GM23338 (cell line): ENCODE data around the gene TMEM245. TPM values are rescaled to one million over a fixed set of nuclear protein-coding genes. Genes with fewer than 3 reads are reported as not detected.

Experiments used
- ATAC-seq: fragments of 200-7000 bp; cut with Tn5 transposase; 3 replicates; pipeline ENCODE4 v1.9.1; 2020
- DNase-seq: peaks from one replicate; pipeline ENCODE4 v3.0.0-alpha.2; 2015; ENCODE audit warnings: low spot score
- H2AFZ ChIP-seq: fragments of 200-600 bp; sonication (generic); 2 replicates; pipeline ENCODE4 v1.8.0; 2016; ENCODE audit warnings: antibody characterized with exemption, mild to moderate bottlenecking, moderate library complexity
- H3F3A ChIP-seq: fragments of 200-600 bp; sonication (generic); replicated peaks from 2 replicates; pipeline ENCODE4 v1.8.0; 2017; ENCODE audit warnings: antibody characterized with exemption, mixed run types, low read depth
- H3K27ac ChIP-seq: fragments of 200-600 bp; sonication (generic); 2 replicates; pipeline ENCODE4 v1.6.1; 2016; ENCODE audit warnings: low read depth
- H3K27me3 ChIP-seq: fragments of 200-600 bp; sonication (generic); 2 replicates; pipeline ENCODE4 v1.8.0; 2016; ENCODE audit warnings: mild to moderate bottlenecking, mixed run types, moderate library complexity; ENCODE audit not compliant: insufficient read depth
- H3K36me3 ChIP-seq: fragments of 200-600 bp; sonication (generic); 2 replicates; pipeline ENCODE4 v1.8.0; 2016; ENCODE audit warnings: mild to moderate bottlenecking; ENCODE audit not compliant: insufficient read depth
- H3K4me1 ChIP-seq: fragments of 200-600 bp; sonication (generic); 2 replicates; pipeline ENCODE4 v1.8.0; 2016; ENCODE audit warnings: mild to moderate bottlenecking, moderate library complexity; ENCODE audit not compliant: insufficient read depth
- H3K4me2 ChIP-seq: fragments of 200-600 bp; sonication (generic); 2 replicates; pipeline ENCODE4 v1.7.1; 2017; ENCODE audit warnings: mixed run types
- H3K4me3 ChIP-seq: fragments of 200-600 bp; sonication (generic); 2 replicates; pipeline ENCODE4 v1.6.1; 2016; ENCODE audit warnings: mixed run types
- H3K79me2 ChIP-seq: fragments of 200-600 bp; sonication (generic); replicated peaks from 2 replicates; pipeline ENCODE4 v1.8.0; 2017; ENCODE audit warnings: mild to moderate bottlenecking; ENCODE audit not compliant: insufficient read depth
- H3K9me2 ChIP-seq: fragments of 200-600 bp; sonication (generic); 2 replicates; pipeline ENCODE4 v1.8.0; 2017; ENCODE audit not compliant: insufficient read depth
- H4K20me1 ChIP-seq: fragments of 200-600 bp; sonication (generic); replicated peaks from 2 replicates; pipeline ENCODE4 v1.8.0; 2017; ENCODE audit warnings: mild to moderate bottlenecking; ENCODE audit not compliant: insufficient read depth
- H3K27ac Mint-ChIP-seq: 2 replicates; pipeline ENCODE4 v1.8.0; 2020; ENCODE audit warnings: inconsistent platforms, mild to moderate bottlenecking, moderate library complexity, mixed read lengths
- H3K27me3 Mint-ChIP-seq: 3 replicates; pipeline ENCODE4 v1.8.0; 2022; ENCODE audit warnings: low read depth, mild to moderate bottlenecking, moderate library complexity, mixed read lengths, inconsistent platforms; ENCODE audit not compliant: insufficient read depth, poor library complexity
- H3K36me3 Mint-ChIP-seq: 3 replicates; pipeline ENCODE4 v1.8.0; 2021; ENCODE audit warnings: low read depth, mild to moderate bottlenecking, inconsistent platforms, moderate library complexity, mixed read lengths
- H3K4me1 Mint-ChIP-seq: 3 replicates; pipeline ENCODE4 v1.8.0; 2020; ENCODE audit warnings: mild to moderate bottlenecking, inconsistent platforms, mixed read lengths
- H3K4me3 Mint-ChIP-seq: 3 replicates; pipeline ENCODE4 v1.8.0; 2021; ENCODE audit warnings: moderate library complexity, mild to moderate bottlenecking, inconsistent platforms, mixed read lengths
- H3K9me3 Mint-ChIP-seq: 3 replicates; pipeline ENCODE4 v1.8.0; 2020; ENCODE audit warnings: moderate library complexity, mild to moderate bottlenecking, inconsistent platforms, mixed read lengths
- CREB1 ChIP-seq: fragments of 250-450 bp; sonication (Bioruptor Pico); IDR thresholded peaks from 2 replicates; pipeline ENCODE4 v1.5.0; 2020; ENCODE audit warnings: low read depth, mild to moderate bottlenecking, moderate library complexity
- CTCF ChIP-seq, 2 experiments: fragments of 200-600 bp in 1 of 2; sonication (generic) in 1 of 2; conservative IDR thresholded peaks; 2 replicates each; pipeline versions ENCODE4 v1.5.1 to v1.6.1; 2016 to 2017; ENCODE audit warnings: antibody characterized with exemption in 2 of 2, low read depth in 2 of 2, mild to moderate bottlenecking in 2 of 2, moderate library complexity in 1 of 2
- ETS1 ChIP-seq: IDR thresholded peaks from 2 replicates; pipeline ENCODE4 v1.6.1; 2016; ENCODE audit warnings: antibody characterized with exemption
- EZH2 ChIP-seq: fragments of 200-600 bp; sonication (generic); IDR thresholded peaks from one replicate; pipeline ENCODE4 v1.8.0; 2017; ENCODE audit warnings: antibody characterized with exemption, mild to moderate bottlenecking, low read depth; ENCODE audit not compliant: unreplicated experiment
- JUNB ChIP-seq: IDR thresholded peaks from one replicate; pipeline ENCODE4 v1.6.1; 2016; ENCODE audit warnings: antibody characterized with exemption; ENCODE audit not compliant: unreplicated experiment
- NANOG ChIP-seq: IDR thresholded peaks from 2 replicates; pipeline ENCODE4 v1.6.1; 2016; ENCODE audit warnings: antibody characterized with exemption, borderline replicate concordance
- POLR2AphosphoS5 ChIP-seq: IDR thresholded peaks from 2 replicates; pipeline ENCODE4 v1.6.1; 2016; ENCODE audit warnings: antibody characterized with exemption, low read depth
- STAT1 ChIP-seq: IDR thresholded peaks from one replicate; pipeline ENCODE4 v1.6.1; 2016; ENCODE audit warnings: antibody characterized with exemption; ENCODE audit not compliant: unreplicated experiment
- ZNF114 ChIP-seq: fragments of 250-450 bp; sonication (Bioruptor Pico); IDR thresholded peaks from 2 replicates; pipeline ENCODE4 v1.5.0; 2020; ENCODE audit warnings: mild to moderate bottlenecking, moderate library complexity
- ZNF331 ChIP-seq: fragments of 250-450 bp; sonication (Bioruptor Pico); IDR thresholded peaks from 2 replicates; pipeline ENCODE4 v1.5.0; 2020; ENCODE audit warnings: low read depth, mild to moderate bottlenecking, moderate library complexity
- polyA plus RNA-seq: library from polyadenylated mRNA; unstranded; fragments of >200 nt; fragmentation: Nextera tagmentation; extraction: Ambion mirVana; gene quantifications from 2 replicates; pipeline ENCODE4 v1.2.1, GENCODE V29; 2016
- total RNA-seq: library from RNA; depleted of rRNA; stranded (reverse); fragments of >200 nt; shearing (Covaris generic); gene quantifications from 2 replicates; pipeline ENCODE4 v1.2.3, GENCODE V29; 2014
- TF ChIP-seq, protein P1 (sequence below): fragments of 250-450 bp; sonication (Bioruptor Pico); IDR thresholded peaks from 2 replicates; pipeline ENCODE4 v1.5.0; 2020; ENCODE audit warnings: mild to moderate bottlenecking, moderate library complexity

TMEM245 gene
- total and polyA plus RNA-seq, 2 experiments from 2014 or later, result 17.3 to 64.1 TPM

GRCh38 chr9:109020113-109020512, 99.6 kb downstream of the TMEM245 start (continued):
- no peak for TF ChIP-seq CTCF (conservative IDR thresholded peaks at IDR 0.05; ENCODE audit: low read depth in 2 of 2)
- no peak for TF ChIP-seq NANOG
- TF ChIP-seq POLR2AphosphoS5, result no peak
- TF ChIP-seq JUNB, result no peak
- no peak for TF ChIP-seq ZNF331 (CRISPR knock-in tag)

DNA sequence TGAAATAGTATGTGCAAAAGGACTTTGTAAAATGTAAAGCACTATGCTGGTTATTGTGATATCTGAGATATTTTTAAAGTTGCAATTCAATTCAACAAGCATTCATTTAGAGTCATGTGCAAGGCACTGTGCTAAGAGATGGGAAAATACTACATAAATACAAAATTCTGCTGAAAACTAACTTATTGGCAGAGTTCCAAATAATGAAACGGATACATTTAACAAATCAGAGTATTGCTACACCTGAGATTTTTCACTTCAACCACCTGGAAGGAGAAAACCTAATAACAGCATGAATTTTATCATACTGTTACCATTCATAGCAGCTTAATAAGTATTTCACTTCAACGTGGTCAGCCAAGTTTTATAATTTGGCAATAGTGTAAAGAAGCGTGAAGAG, 100.3 kb downstream of the TMEM245 start:
- no peaks in the 10 kb centered on the region; the same call in 2 of the 3 replicates for H3K9me3 Mint-ChIP-seq
- Histone ChIP-seq H3K4me3 (no peak overlapping the region), H2AFZ (no peak overlapping the region), H3K36me3 (peaks cover 3% of the 10 kb centered on the region; the same call in 1 of the 2 replicates), H3K27me3 (no peaks in the 10 kb centered on the region), H3F3A (peaks cover 2% of the 10 kb centered on the region; the same call in 1 of the 2 replicates), H3K4me1 (peaks cover 4% of the 10 kb centered on the region; the same call in 1 of the 2 replicates), H3K79me2 (no peaks in the 10 kb centered on the region; the same call in 1 of the 2 replicates), H3K27ac (no peak overlapping the region), H4K20me1 (peaks cover 8% of the 10 kb centered on the region; the same call in 1 of the 2 replicates), H3K4me2 (no peak overlapping the region), H3K9me2 (no peaks in the 10 kb centered on the region)
- ATAC-seq (no peak), DNase-seq (no peak)
- no peaks in the 10 kb centered on the region for H3K27me3 Mint-ChIP-seq
- peaks cover 18% of the 10 kb centered on the region for H3K36me3 Mint-ChIP-seq
- H3K4me1 Mint-ChIP-seq, result peaks cover 10% of the 10 kb centered on the region; the same call in 2 of the 3 replicates
- H3K4me3 Mint-ChIP-seq, result no peak overlapping the region
- no peak overlapping the region for H3K27ac Mint-ChIP-seq
- TF ChIP-seq STAT1 (no peak), CREB1 (CRISPR knock-in tag) (no peak), ZNF114 (no peak), EZH2 (no peak), ETS1 (no peak), JUNB (no peak), CTCF (conservative IDR thresholded peaks at IDR 0.05; ENCODE audit: low read depth in 2 of 2) (no peak), NANOG (no peak), ZNF331 (CRISPR knock-in tag) (no peak), POLR2AphosphoS5 (no peak)
- TF ChIP-seq, protein P1, sequence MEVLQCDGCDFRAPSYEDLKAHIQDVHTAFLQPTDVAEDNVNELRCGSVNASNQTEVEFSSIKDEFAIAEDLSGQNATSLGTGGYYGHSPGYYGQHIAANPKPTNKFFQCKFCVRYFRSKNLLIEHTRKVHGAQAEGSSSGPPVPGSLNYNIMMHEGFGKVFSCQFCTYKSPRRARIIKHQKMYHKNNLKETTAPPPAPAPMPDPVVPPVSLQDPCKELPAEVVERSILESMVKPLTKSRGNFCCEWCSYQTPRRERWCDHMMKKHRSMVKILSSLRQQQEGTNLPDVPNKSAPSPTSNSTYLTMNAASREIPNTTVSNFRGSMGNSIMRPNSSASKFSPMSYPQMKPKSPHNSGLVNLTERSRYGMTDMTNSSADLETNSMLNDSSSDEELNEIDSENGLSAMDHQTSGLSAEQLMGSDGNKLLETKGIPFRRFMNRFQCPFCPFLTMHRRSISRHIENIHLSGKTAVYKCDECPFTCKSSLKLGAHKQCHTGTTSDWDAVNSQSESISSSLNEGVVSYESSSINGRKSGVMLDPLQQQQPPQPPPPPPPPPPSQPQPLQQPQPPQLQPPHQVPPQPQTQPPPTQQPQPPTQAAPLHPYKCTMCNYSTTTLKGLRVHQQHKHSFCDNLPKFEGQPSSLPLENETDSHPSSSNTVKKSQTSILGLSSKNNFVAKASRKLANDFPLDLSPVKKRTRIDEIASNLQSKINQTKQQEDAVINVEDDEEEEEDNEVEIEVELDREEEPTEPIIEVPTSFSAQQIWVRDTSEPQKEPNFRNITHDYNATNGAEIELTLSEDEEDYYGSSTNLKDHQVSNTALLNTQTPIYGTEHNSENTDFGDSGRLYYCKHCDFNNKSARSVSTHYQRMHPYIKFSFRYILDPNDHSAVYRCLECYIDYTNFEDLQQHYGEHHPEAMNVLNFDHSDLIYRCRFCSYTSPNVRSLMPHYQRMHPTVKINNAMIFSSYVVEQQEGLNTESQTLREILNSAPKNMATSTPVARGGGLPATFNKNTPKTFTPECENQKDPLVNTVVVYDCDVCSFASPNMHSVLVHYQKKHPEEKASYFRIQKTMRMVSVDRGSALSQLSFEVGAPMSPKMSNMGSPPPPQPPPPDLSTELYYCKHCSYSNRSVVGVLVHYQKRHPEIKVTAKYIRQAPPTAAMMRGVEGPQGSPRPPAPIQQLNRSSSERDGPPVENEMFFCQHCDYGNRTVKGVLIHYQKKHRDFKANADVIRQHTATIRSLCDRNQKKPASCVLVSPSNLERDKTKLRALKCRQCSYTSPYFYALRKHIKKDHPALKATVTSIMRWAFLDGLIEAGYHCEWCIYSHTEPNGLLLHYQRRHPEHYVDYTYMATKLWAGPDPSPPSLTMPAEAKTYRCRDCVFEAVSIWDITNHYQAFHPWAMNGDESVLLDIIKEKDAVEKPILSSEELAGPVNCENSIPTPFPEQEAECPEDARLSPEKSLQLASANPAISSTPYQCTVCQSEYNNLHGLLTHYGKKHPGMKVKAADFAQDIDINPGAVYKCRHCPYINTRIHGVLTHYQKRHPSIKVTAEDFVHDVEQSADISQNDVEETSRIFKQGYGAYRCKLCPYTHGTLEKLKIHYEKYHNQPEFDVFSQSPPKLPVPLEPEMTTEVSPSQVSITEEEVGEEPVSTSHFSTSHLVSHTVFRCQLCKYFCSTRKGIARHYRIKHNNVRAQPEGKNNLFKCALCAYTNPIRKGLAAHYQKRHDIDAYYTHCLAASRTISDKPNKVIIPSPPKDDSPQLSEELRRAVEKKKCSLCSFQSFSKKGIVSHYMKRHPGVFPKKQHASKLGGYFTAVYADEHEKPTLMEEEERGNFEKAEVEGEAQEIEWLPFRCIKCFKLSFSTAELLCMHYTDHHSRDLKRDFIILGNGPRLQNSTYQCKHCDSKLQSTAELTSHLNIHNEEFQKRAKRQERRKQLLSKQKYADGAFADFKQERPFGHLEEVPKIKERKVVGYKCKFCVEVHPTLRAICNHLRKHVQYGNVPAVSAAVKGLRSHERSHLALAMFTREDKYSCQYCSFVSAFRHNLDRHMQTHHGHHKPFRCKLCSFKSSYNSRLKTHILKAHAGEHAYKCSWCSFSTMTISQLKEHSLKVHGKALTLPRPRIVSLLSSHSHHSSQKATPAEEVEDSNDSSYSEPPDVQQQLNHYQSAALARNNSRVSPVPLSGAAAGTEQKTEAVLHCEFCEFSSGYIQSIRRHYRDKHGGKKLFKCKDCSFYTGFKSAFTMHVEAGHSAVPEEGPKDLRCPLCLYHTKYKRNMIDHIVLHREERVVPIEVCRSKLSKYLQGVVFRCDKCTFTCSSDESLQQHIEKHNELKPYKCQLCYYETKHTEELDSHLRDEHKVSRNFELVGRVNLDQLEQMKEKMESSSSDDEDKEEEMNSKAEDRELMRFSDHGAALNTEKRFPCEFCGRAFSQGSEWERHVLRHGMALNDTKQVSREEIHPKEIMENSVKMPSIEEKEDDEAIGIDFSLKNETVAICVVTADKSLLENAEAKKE (CRISPR knock-in tag), result no peak
